Thoracic aorta endothelial cell (primary cell): ENCODE results near the gene DAZL. TPM values are rescaled to one million over a fixed set of nuclear protein-coding genes. Genes with fewer than 3 reads are reported as not detected.

Experiments
- total RNA-seq: library from RNA; depleted of rRNA; stranded (reverse); fragments of >200 nt; gene quantifications from 2 replicates; pipeline ENCODE4 v1.2.3, GENCODE V29; 2012

The DAZL gene, protein sequence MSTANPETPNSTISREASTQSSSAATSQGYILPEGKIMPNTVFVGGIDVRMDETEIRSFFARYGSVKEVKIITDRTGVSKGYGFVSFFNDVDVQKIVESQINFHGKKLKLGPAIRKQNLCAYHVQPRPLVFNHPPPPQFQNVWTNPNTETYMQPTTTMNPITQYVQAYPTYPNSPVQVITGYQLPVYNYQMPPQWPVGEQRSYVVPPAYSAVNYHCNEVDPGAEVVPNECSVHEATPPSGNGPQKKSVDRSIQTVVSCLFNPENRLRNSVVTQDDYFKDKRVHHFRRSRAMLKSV
- not detected in 2 replicates for total RNA-seq

DNA sequence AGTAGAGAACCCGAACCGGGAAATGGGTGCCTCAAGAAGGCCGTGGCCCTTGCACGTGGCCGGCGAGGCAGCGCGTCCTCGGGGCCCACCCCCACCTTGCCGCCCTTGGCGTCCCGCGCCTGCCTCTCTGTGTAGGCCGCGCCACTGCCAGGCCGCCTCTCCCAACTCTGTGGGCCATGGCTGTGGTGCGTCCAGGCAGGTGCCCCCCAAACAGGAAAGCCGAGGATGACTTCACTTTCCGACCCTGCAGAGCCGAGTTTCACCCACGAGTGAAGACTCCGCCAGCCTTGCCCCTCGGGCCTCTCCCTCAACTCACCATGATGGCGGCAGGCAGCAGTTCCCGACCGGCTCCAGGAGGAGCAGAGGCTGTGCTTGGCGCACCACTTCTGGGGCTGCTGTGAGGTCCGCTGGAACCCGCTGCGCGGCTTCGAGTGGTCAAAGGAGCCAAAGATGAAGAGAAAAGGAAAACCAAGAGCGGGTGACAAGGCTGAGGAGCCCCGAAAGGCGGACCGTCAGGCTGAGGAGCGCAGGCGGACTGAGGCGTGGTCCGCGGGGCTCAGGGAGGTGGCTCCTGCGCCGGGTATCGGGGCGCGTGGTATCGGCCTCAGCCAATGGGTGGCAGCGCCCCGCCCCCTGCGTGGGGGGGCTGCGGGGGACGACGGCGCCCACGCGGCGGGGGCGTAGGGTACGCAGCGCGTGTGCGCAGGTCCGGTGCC, at the start of gene DAZL:
Gene DAZL, minus strand, starts transcription at position 537 of the 716 bp plus-strand sequence. Its CDS starts 218 bp downstream, at position 319.

Other genes starting within 250 kb of the DAZL start
- gene RFTN1, start 91.7 kb downstream of the DAZL start, total RNA-seq: 41.1 and 47.2 TPM in 2 replicates